HG03558 (cell line): ENCODE data around the gene HOXA10.

Experiments used
- ATAC-seq: cut with Tn5 transposase; IDR thresholded peaks from one replicate; pipeline ENCODE4 v1.9.1; 2021; ENCODE audit warnings: moderate number of reproducible peaks; ENCODE audit not compliant: unreplicated experiment; ENCODE audit errors: extremely low read depth

The HOXA10 gene

DNA sequence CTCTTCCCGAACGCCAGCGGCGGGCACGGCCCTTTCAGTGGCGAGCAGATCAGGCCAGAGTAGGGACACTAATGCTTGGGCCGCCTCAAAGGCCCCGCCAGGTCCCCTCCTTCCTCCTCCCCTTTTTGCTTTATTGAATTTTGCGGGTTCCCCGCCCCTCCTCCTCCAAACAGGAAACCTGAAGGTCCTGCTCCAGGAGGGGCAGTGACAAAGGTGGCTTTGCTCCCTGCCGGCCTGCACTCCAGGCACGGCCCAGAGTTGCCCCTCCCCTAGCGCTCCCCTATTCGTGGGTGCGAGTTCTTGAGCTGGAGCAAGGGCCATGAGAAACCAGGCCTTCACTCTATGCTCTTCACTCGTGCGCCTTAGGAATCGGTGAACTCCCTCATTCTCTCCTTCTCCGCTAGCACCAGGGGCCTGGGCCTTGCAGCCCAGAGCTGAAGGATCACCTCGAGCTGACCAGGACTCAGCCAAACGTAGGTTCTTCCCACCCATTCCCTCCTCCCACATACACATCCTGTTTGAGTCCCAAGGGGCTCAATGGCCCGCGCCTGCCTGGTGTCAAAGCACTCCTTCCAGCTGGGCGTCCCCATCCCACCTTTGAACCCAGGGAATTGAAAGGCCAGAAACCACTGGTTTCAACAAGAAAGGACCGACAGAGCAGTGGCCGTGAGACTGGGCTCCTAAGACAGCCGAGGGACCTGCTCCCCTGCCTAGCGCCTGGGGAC, 25.9 kb downstream of the HOXA10 start:
- no peak for ATAC-seq

DNA sequence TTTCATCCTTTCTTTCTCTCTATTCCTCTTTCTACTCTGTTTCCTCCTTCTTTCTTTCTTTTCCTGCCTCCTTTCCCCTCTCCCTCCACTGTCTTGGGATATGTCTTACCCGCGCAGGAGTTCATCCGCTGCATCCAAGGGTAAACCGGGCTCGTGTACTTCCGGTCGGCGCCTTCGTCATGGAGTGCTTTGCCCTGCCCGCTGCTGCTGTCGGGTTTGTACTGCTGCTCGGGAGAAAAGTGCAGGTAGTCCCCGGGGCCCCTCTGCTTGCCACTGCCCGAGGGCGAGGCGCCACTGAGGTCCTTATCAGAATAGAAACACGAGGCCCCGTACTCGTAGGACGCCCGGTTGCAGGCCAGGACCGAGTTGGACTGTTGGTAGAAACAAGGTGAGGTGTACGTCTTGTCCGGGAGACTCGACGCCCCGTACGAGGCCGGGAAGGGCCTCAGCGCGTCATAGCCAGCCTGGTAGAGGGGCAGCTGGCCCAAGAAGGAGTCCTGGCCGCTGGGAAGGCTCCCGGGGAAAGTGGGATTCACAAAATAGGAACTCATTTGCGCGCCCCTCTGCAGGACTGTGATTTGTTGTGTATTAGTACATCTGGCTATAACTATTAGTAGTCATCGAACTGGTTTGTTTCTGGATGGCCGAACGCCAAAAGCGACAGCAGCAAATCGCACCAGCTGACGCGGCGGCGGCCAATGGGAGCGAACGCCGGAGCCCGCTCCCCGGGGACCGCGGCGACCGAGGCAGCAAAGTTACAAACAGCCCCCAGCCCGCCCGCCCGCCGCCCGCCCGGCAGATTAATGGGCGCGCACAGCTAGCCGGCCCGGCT, 26.7 kb downstream of the HOXA10 start, which contains the start of gene HOXA6:
TSS of gene HOXA6 (minus strand) at position 576 of the 832 bp plus-strand sequence. CDS start at position 551, 25 bp downstream.
- ATAC-seq: no peak

DNA sequence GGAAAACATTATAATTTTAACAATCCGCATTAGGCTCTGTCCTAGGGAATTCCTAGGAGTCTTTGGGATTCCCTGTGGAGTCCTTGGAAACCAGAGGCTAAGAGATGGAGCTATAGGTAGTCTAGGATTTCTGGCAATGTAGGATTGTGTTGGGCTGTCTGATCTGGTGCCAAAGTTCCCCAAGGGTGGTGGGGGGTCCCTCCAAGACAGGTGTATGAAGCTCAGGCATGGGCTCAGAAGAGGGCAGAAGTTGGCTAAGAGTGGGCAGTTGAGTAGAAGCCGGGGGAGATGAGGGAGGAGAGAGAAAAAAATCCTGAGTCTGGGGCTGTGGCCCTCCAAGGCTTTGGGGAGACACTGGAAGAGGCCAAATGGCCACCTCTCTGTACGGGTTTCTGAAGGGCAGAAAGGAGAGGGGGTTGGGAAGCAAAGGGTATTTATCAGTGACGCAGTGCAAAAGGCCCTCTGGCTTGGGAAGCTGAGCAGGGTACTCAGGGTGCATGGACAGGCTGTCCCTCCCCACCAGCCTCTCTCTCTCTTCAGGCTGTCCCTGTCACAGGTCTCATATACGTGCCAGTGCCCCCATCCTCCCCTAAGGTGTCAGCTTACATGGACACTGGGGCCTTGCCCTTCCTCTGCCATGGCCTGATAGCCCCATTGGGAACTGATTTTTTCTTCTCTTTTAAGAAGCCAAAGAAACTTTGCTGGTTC, 27.5 kb downstream of the HOXA10 start:
- ATAC-seq: no peak

DNA sequence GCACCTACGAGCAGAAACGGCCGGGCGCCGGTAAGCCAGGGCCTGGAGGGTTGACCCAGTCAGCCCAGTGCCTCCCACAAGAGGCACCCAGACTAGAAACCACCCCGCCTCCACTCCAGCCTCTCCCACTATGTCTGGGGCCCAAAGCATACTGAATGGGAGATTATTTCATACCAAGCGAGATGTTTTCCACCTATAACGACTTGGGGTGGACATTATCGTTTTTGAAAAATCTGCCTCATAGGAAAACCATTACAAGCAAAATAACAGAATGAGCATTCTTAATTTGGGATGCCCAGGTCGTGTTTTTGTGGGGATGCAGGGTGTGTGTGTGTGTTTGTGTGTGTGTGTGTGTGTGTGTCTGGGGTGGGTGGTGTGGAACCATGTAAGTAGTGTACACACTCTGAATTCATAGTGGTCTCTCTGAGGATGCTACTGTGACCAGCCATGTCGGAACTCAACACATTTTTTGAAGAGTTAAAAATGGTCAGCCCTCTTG, 28.2 kb downstream of the HOXA10 start:
- no peak for ATAC-seq

DNA sequence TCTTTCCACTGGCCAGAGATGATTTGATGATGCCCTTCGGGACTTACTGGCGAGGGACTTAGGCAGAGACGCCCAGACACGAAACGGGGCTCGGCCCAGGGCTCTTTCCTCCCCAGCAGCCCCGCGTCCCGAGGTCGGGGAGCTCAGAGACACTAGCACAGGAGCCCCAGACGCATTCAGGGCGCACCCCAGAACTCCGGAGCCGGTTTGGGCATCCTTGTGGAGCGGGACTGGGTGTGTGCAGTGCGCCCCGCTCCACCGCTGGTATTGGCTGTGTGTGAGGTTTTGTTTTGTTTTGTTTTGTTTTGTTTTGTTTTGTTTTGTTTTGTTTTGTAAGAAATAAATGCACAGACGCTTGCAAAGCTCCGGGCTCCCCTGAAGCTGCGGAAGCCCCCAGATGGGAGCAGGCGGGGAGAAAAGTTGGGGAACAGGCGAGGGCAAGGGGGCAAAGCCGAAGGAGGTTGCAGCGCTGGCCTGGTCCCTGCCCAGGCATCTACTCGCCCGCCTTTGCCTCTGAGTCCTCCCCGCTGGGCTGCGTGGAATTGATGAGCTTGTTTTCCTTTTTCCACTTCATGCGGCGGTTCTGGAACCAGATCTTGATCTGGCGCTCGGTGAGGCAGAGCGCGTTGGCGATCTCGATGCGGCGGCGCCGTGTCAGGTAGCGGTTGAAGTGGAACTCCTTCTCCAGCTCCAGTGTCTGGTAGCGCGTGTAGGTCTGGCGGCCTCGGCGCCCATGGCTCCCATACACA, 28.8 kb downstream of the HOXA10 start:
- ATAC-seq: no peak

DNA sequence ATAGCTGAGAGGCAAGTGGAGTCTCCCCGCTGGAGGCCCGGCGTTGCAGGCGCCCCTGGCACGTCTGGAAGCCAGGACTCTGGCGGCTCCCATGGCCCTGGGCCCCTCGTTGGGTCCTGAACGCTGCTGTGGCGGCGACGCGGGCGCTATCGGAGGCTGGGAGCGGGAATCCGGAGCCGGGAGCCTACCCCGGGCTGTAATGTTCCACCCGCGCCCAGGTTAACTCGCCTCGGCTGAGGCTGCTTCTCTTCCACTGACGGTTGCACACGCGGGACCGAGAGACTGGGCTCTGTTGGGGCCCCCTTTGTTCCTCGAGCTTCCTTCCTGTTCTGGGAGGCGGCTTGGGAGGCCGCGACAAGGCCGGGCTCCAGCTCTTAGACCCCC, 29.3 kb downstream of the HOXA10 start:
- no peak for ATAC-seq

DNA sequence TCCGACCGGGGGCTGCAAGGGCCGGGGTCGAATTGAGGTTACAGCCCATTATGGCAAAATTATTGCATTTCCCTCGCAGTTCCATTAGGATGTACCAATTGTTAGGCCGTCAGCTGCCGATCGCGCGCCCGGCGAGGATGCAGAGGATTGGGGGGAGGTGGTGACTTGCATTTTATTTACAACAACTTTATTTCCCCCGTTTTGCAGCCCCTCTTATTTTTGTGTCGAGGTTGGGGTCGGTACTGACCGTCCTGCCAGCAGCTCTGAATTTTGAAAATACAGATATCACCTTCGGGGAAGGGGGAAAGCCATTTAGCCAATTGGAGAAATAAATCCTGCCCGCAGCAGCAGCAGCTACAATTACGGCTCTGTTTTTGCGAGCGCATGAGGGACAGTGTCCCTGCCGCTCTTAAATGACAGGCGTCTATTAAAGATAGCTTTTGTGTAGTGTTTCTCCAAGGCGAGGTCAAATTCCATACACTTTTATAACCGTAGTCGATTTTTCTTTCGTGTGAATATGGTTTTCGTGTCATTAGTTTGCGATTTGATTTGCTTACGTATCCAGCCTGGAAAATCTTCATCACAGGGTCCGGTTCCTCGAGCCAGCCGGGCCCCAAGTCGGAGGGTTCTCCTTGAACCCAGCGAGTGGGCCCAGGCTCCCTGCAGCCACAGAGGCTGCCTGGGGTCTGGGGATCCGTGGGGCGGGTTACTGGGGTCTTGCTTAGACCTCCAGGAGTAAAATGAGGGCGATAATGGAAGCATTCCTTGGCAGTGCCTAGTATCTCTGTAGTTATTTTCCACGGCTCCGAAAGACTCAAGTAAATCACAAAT, 30.0 kb downstream of the HOXA10 start:
- ATAC-seq: no peak

DNA sequence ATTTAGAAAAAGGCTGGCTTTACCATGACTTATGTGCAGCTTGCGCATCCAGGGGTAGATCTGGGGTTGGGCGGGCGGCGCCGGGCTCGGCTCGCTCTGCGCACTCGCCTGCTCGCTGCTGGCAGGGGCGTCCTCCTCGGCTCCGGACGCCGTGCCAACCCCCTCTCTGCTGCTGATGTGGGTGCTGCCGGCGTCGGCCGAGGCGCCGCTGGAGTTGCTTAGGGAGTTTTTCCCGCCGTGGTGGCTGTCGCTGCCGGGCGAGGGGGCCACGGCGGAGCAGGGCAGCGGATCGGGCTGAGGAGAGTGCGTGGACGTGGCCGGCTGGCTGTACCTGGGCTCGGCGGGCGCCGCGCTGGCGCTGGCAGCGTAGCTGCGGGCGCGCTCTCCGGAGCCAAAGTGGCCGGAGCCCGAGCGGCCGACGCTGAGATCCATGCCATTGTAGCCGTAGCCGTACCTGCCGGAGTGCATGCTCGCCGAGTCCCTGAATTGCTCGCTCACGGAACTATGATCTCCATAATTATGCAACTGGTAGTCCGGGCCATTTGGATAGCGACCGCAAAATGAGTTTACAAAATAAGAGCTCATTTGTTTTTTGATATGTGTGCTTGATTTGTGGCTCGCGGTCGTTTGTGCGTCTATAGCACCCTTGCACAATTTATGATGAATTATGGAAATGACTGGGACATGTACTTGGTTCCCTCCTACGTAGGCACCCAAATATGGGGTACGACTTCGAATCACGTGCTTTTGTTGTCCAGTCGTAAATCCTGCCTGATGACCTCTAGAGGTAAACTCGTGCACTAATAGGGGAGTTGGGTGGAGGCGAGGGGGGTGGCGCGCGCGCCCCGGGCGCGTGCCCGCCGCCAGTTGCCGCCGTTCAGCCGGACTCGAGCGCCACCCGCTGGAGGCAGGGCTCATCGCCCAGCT, 30.8 kb downstream of the HOXA10 start, which contains the start of gene HOXA5:
TSS of gene HOXA5 (minus strand) at position 659 of the 927 bp plus-strand sequence. CDS start at position 585, 74 bp downstream.
- no peak for ATAC-seq

DNA sequence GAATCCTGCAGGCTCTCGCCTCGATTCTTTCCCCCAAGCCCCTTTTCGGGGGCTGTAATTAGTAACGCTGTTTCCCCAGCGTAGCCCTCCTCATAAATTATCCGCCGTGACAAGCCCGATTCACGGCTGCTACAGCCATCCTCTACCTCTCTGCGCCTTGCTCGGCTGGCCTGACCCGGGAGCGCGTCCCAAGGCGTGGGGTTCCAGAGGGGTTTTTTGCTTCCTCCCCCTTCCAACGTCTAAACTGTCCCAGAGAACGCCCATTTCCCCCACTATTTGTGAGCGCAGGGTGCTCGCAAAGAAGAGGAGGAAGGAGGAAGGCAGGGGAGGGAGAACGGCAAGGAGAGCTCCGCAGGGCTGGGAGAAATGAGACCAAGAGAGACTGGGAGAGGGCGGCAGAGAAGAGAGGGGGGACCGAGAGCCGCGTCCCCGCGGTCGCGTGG, 31.5 kb downstream of the HOXA10 start:
- no peak for ATAC-seq

DNA sequence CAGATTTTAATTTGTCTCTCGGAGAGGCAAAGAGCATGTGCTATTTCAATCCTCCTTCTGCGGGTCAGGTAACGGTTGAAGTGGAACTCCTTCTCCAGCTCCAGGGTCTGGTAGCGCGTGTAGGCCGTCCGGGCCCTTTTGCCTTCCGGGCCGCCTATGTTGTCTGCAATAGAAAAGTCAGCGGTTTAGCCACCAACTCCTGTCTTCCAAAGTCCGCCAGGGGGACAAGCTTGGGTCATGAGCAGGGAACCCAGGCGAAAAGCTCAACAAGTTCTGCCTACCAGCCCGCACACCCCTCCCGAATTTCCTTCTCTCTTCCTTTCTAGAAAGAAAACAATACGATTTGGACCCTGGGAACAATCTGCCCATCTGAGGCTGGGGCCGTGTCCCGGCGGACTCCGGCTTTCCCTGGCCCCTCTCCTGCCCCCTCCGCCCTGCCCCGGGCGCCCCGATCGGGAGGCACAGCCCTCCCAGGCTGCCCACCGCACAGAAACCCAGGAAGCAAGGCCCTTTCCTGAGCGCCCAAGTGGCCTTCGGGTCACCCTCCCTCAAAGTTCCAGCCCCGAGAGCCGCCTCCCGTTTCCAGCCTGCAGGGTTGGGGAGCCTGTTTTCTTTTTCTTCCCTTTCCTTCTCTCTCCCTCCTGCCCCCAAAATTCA, 32.1 kb downstream of the HOXA10 start:
- ATAC-seq: no peak

DNA sequence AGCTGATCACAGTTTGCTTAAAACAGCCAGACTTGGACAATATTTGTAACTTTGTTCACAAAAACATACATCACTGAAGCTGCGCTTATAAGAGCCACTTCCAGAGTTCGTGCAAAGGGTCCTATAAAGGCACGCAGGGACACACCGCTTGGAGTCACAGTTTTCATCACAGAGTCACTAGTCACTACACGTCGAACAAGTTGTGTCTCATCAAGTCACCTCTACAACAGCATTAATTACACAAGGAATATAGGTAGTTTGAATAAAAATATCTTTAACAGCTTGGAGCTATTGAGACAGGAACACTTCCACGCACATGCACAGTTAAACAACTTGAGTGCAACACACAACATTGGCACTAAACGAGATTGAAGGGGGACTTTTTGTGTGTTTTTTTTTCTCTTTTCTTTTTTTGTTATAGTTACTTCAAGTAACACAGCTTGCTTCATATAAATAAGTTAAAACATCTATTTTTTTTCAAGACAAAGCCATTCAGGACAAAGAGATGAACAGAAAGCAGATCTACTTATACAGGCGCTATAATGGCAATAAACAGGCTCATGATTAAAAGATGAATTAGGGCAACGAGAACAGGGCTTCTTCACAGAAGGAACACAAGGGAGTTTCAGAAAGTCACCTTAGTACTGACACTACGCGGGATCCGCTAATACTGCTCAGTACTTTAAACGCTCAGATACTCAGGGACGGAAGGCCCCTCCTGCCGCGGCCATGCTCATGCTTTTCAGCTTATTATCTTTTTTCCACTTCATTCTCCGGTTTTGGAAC, 32.8 kb downstream of the HOXA10 start:
- no peak for ATAC-seq

DNA sequence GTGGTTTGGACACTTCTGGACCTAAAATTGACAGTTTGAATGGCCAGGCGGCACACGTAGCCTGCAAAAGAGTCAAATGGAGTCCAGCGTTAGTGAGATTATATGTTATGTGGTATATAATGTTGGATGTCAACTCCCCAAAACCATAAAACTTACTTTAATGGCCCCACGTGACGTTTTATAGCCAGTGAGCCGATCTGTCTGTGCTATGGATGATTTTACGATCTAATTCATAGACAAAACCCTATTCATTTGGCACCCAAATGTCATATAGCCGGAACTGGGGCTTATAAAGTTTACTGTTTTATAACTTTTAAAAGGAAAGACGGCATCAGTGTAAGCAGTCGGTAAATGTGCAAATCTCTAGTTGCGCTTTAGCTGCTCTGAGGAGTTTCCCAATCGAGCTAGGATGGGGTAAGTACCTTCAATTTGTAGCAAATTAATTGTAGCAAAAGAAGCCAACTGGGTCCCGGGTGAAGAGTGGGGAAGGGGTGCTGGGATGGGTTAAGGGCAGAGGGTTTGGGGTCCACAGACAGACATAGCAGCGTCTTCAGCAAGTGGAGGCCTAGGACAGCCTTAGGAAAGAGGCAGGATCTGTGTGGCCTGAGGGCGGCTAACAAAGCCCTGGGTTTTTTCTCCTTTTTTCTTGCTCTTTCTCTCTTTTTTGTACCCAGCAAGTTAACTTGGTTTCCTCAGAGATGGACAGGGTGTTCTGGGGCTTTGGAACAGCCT, 33.8 kb downstream of the HOXA10 start:
- no peak for ATAC-seq

DNA sequence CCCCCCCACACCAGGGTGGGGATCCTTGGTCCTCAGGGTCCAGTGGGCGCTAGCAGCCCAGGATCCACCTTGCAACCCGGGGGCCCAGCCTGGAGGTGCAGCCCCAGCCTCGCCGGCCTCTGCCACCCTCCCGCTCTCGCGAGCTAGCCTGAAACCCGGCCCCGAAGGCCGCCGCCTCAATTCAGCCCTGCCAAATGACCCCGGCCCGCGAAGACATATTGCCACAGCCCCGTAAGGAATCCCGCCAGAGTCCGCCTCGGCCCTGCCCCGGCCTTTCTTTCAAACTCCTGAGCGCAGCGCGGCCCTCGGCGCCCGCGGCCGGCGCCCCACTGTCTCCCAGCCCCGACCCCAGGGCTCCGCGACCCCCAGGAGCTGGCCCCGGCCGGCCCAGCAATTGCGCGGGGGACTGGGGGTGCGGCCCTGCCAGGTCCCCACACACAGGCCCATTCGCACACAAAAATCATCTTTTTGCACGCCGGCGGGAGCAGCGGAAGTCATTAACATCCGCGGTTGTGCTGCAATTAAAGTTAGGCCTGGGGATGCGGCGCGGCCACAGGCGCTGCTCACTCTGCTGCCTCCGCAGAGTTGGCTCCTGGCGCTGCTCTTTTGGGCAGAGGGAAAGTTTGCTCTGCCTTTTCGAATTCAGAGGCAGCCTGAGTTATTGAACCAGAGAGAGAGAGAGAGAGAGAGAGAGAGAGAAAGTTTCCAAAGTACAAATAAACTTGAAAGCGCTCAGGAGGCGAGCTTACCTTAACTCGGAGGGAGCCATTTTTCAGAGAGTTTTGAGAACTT, 34.6 kb downstream of the HOXA10 start:
- ATAC-seq: no peak

DNA sequence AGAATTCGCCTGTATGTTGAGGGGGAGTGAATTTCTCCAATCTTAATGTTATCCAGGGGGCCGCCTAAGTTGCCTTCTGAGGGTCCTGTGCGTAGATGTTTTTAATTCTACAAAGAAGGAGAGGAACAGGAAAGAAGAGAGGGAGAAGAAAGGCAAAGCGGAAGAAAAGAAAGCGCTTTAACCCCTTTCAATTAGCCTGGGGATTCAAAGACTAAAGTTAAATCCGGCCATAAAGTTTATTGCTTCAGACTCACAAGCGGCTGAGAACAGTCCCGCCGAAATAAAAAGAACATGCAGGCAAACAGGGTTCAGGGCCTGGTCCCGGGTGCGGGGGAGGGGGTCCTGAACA, 35.2 kb downstream of the HOXA10 start:
- no peak for ATAC-seq

DNA sequence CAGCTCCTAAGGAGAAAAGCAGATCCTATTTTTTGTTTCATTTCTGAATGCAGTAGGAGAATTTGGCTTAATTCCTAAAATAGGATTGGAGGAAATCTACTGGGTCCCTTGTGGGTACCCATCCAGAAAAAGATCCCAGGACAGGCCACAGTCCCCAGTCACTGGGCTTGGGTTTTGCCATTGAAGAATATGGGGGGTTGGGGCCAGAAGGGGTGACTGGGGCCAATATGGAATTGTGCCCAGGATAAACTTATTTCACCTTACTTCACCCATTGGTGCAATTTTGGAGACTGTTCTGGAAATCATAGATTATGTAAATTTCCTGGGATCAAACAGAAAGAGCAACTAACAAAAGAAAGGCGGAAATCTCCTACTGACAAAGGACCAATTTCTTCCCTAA, 35.6 kb downstream of the HOXA10 start:
- no peak for ATAC-seq
